T1000 (cell line): ENCODE data around the gene NOX3.

Experiments
- DNase-seq: peaks from one replicate; lab custom pipeline; 2025; ENCODE audit warnings: mixed read lengths; lab: John Stamatoyannopoulos, UW

Gene NOX3

GRCh38 chr6:155399745-155400653 is 55.6 kb downstream of the NOX3 start:
- DNase-seq: no peak

- no peak for DNase-seq
Measured at GRCh38 chr6:155399062-155399744, 56.4 kb downstream of the NOX3 start.

- no peak for DNase-seq
Measured at GRCh38 chr6:155398701-155399061, 57.0 kb downstream of the NOX3 start.

GRCh38 chr6:155398221-155398620 is 57.4 kb downstream of the NOX3 start:
- DNase-seq: no peak

- no peak for DNase-seq
Measured at GRCh38 chr6:155397172-155397705, 58.4 kb downstream of the NOX3 start.

GRCh38 chr6:155396605-155397004 is 59.0 kb downstream of the NOX3 start:
- no peak for DNase-seq

- DNase-seq: no peak
Measured at GRCh38 chr6:155395339-155395738, 60.3 kb downstream of the NOX3 start.

- no peak for DNase-seq
Measured at GRCh38 chr6:155389130-155389529, 66.5 kb downstream of the NOX3 start.

GRCh38 chr6:155388591-155388990 is 67.0 kb downstream of the NOX3 start:
- no peak for DNase-seq

- no peak for DNase-seq
Measured at GRCh38 chr6:155387481-155387880, 68.2 kb downstream of the NOX3 start.

GRCh38 chr6:155384321-155384952 is 71.2 kb downstream of the NOX3 start:
- no peak for DNase-seq

- no peak for DNase-seq
Measured at GRCh38 chr6:155383913-155384312, 71.7 kb downstream of the NOX3 start.

GRCh38 chr6:155382338-155382685 is 73.3 kb downstream of the NOX3 start:
- DNase-seq: no peak

- DNase-seq: no peak
Measured at GRCh38 chr6:155381673-155382337, 73.8 kb downstream of the NOX3 start.

GRCh38 chr6:155380666-155381332 is 74.8 kb downstream of the NOX3 start:
- DNase-seq: no peak

GRCh38 chr6:155378724-155379123 is 76.9 kb downstream of the NOX3 start:
- DNase-seq: no peak

- no peak for DNase-seq
Measured at GRCh38 chr6:155378276-155378675, 77.4 kb downstream of the NOX3 start.

GRCh38 chr6:155377061-155377460 is 78.6 kb downstream of the NOX3 start:
- no peak for DNase-seq

GRCh38 chr6:155375801-155376200 is 79.8 kb downstream of the NOX3 start:
- DNase-seq: no peak

- no peak for DNase-seq
Measured at GRCh38 chr6:155374681-155375080, 81.0 kb downstream of the NOX3 start.

- DNase-seq: no peak
Measured at GRCh38 chr6:155373276-155373675, 82.4 kb downstream of the NOX3 start.

- no peak for DNase-seq
Measured at GRCh38 chr6:155372256-155372655, 83.4 kb downstream of the NOX3 start.
